ENCODE results near the gene CFDP1.
"Not testable (repeated sequence)": the region's sequence is repeated elsewhere in the genome, so short reads cannot be mapped to it uniquely, and the experiment has no call there.

Gene CFDP1

GRCh38 chr16:75271441-75272096 is 161.7 kb downstream of the CFDP1 start:
- Histone ChIP-seq H3K4me1 (ENCODE audit: insufficient read depth, low read length, severe bottlenecking) (no peaks in the 10 kb centered on the region), H3K79me2 (ENCODE audit: insufficient read depth, low read length) (no peaks in the 10 kb centered on the region), H3K4me2 (ENCODE audit: low read length) (no peak overlapping the region), H3K9me2 (ENCODE audit: low read depth, low read length) (no peaks in the 10 kb centered on the region), H4K20me1 (ENCODE audit: insufficient read depth, low read length) (no peaks in the 10 kb centered on the region), H3K9me3 (ENCODE audit: low read length) (no peaks in the 10 kb centered on the region), H3K9ac (ENCODE audit: low read length) (no peak overlapping the region), H2AFZ (ENCODE audit: low read length) (no peak overlapping the region), H3K4me3 (ENCODE audit: low read depth, low read length, poor library complexity, severe bottlenecking) (no peak overlapping the region), H3F3A (ENCODE audit: insufficient read depth, low read length) (no peaks in the 10 kb centered on the region), H3K27me3 (ENCODE audit: insufficient read depth, low read length) (peaks cover 6% of the 10 kb centered on the region; the same call in 1 of the 2 replicates), H3K36me3 (ENCODE audit: insufficient read depth, low read length) (no peaks in the 10 kb centered on the region), H3K27ac (ENCODE audit: low read depth, low read length, poor library complexity, severe bottlenecking) (no peak overlapping the region)
- TF ChIP-seq EZH2 (IDR thresholded peaks at IDR 0.05; ENCODE audit: borderline replicate concordance, low read length) (no peak), CTCF (IDR thresholded peaks at IDR 0.05; ENCODE audit: low read length) (no peak)

- H3K36me3 ChIP-seq (ENCODE audit: insufficient read depth, low read length); H3K9ac ChIP-seq (ENCODE audit: low read length); H3K4me3 ChIP-seq (ENCODE audit: low read depth, low read length, poor library complexity, severe bottlenecking); H3K27me3 ChIP-seq (ENCODE audit: insufficient read depth, low read length); H3K79me2 ChIP-seq (ENCODE audit: insufficient read depth, low read length); H3K27ac ChIP-seq (ENCODE audit: low read depth, low read length, poor library complexity, severe bottlenecking); H3K4me2 ChIP-seq (ENCODE audit: low read length); H4K20me1 ChIP-seq (ENCODE audit: insufficient read depth, low read length); H3F3A ChIP-seq (ENCODE audit: insufficient read depth, low read length); H3K9me2 ChIP-seq (ENCODE audit: low read depth, low read length); H2AFZ ChIP-seq (ENCODE audit: low read length); H3K9me3 ChIP-seq (ENCODE audit: low read length): not testable (repeated sequence)
- peaks cover 15% of the 10 kb centered on the region for H3K4me1 ChIP-seq (ENCODE audit: insufficient read depth, low read length, severe bottlenecking)
Observed at GRCh38 chr16:75269358-75269757, 163.9 kb downstream of the CFDP1 start.

- Histone ChIP-seq H3K79me2 (ENCODE audit: insufficient read depth, low read length) (no peaks in the 10 kb centered on the region), H3K27ac (ENCODE audit: low read depth, low read length, poor library complexity, severe bottlenecking) (no peak overlapping the region), H3K4me2 (ENCODE audit: low read length) (no peak overlapping the region), H3K9ac (ENCODE audit: low read length) (no peak overlapping the region), H2AFZ (ENCODE audit: low read length) (no peak overlapping the region), H3K4me1 (ENCODE audit: insufficient read depth, low read length, severe bottlenecking) (peaks cover 15% of the 10 kb centered on the region), H4K20me1 (ENCODE audit: insufficient read depth, low read length) (no peaks in the 10 kb centered on the region), H3K36me3 (ENCODE audit: insufficient read depth, low read length) (no peaks in the 10 kb centered on the region), H3K4me3 (ENCODE audit: low read depth, low read length, poor library complexity, severe bottlenecking) (no peak overlapping the region), H3K9me2 (ENCODE audit: low read depth, low read length) (no peaks in the 10 kb centered on the region), H3K27me3 (ENCODE audit: insufficient read depth, low read length) (0 out of 2 replicates have a peak, but pooled peaks cover 9% of the 10 kb centered on the region), H3F3A (ENCODE audit: insufficient read depth, low read length) (no peaks in the 10 kb centered on the region), H3K9me3 (ENCODE audit: low read length) (no peaks in the 10 kb centered on the region)
- TF ChIP-seq EZH2 (IDR thresholded peaks at IDR 0.05; ENCODE audit: borderline replicate concordance, low read length) (no peak), CTCF (IDR thresholded peaks at IDR 0.05; ENCODE audit: low read length) (no peak)
Observed at GRCh38 chr16:75267631-75268264, 165.6 kb downstream of the CFDP1 start.

Measured in OCI-LY1 (cell line).